GM21737 (cell line): ENCODE results near the gene SAC3D1.

ENCODE experiments used
- ATAC-seq: cut with Tn5 transposase; IDR thresholded peaks from one replicate; pipeline ENCODE4 v1.9.1; 2021; ENCODE audit warnings: mild to moderate bottlenecking, moderate library complexity; ENCODE audit not compliant: unreplicated experiment

The SAC3D1 gene

DNA sequence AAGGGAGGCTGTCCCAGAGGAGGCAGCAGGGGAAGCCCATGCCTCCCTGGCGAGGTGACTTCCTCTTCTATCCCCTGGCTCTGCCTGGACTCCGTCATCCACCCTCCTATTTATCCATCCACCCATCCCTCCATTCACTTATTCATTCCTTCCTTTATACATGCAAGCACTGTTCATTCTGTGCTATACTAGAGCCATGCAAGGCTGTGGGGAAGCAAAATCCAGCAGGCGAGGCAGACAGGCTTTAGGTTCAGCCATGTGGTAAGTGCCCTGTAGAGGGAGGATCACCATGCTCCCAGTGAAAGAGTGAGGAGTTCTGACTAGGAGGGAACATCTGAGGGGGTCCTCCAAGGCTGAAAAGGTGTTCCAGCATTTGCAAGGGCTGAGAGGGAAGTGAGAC is 18.5 kb downstream of the SAC3D1 start:
- no peak for ATAC-seq

DNA sequence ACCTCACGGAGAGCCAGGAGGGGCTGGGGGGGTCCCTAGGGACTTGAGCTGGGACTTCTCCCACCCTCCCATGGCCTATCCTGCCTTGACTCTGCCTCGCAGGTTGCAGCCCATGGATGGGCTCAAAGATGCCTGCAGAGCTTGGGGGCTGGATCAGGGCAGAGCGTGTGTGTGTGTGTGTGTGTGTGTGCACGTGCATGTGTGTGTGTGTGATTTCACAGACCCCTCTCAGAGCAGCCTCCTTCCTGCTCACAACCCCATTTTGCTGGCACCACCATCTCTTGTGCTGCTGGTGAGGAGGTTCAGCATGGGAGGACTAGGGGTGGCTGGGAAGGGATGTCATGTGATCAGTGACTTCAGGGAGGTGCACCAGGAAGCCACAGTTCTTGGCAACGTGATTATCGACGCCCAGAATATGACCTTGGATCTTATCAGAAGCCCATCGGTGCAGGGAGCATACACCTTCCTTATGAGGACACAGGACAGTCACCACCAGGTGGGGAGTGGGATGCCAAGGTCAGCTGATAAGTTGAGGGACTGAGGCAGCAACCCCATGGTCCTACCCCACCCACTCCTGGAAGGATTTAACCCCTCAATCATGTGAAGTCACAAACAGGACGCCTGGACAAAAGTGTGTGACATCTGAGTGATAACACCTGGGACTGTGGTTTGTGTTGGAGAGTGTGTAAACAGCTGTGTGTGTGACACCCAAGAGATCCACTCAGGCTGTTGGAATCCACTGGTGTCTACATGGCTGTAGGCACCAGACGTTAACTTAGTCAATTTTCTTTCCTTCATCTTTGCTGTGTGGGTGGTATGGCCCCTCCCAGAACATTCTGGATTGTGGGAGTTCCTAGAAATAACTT is 19.2 kb downstream of the SAC3D1 start:
- ATAC-seq, result no peak

DNA sequence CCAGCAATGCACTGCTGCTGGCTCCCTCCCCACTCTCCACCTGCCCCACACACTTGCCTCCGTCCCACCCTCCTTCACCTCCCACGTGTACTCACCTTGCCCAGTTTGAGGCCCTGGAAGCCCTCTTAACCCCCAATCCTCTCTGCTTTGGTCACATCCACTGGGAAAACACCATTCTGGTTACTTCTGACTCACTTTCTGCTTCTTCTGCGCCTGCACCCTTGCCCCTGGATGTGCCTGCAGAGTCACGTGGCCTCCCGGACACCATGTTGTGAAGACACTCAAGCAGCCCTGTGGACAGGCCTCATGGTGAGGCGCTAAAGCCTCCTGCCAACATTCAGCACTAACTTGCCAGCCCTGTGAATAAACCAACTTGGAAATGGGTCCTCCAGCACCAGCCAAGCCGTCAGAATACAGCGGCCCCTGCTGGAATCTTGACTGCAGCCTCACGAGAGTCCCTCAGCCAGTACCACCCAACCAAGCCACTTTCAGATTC is 20.0 kb downstream of the SAC3D1 start:
- ATAC-seq, result no peak

DNA sequence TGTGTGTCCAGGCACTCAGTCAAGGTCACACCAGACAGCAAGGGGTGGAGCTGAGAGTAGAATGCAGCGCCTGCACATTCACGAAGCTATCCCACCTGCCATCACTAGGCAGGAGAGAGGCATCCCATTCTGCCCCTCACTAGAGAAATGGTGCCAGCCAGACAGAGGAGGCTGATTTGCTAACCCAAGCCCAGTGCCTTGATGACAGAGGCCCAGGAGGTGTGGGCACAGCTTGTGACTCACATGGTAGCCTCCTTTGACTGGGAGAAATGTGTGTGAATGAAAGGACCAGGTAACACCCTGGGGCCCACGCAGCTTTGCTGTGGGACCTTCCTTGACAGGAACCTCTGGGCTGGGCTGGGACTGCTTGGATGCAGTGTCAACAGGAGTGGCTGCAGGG is 22.5 kb downstream of the SAC3D1 start:
- ATAC-seq, result no peak

DNA sequence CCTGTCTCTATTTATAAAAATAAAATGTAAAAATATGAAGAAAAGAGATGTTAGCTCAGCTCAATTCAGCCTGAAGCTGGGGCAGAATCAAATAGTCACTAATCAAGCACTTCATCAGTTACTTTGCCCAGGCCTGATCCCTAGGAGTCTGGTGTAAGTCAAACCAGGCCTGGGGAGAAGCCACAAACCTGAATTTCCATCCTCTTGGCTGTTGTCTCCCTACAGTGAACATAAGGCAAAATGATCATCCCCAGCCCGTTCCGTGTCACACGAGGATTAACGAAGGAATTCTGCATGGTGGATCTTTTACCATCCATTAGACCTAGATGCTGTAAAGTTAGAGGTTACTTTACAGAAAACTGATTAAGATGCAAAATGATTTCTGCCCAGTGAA is 23.8 kb downstream of the SAC3D1 start:
- ATAC-seq, result no peak

DNA sequence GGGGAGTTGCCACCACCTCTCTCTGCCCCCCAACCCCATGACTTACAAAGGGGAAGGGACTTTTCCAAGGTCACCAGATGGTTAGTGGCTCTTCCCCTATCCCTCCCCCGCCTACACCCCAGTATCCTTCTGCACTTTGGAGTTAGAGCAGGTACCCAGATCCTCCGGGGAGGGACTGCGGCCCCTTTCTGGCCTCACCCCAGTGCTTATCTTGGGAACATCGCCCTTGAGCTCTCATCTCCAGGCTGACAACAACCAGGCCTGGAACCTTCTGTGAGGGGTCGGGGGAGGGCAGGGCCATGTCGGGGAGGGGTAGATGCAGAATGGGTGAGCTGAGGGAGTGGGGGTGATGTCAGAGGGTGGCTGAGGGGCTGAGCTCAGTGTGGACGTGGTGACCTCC is 24.8 kb downstream of the SAC3D1 start:
- no peak for ATAC-seq

DNA sequence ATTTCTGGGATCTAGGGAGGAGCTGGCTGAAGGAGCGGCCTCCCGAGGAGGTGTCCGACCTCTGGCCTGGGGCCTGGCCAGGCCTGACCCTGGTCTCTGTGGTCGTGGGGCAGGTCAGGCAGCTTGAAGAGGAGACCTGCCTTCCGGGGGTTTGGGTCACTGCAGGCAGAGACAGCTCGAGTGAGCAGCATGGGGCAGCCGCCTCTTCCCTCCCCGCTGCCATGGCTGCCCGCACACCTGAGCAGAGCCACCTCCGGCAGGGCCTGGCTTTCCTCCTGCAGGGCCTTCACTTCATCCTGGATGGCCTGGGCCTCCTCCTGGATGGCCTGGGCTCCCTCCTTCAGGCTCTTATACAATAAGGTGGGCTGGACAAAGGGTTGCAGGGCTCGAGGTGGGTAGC is 25.3 kb downstream of the SAC3D1 start:
- no peak for ATAC-seq

DNA sequence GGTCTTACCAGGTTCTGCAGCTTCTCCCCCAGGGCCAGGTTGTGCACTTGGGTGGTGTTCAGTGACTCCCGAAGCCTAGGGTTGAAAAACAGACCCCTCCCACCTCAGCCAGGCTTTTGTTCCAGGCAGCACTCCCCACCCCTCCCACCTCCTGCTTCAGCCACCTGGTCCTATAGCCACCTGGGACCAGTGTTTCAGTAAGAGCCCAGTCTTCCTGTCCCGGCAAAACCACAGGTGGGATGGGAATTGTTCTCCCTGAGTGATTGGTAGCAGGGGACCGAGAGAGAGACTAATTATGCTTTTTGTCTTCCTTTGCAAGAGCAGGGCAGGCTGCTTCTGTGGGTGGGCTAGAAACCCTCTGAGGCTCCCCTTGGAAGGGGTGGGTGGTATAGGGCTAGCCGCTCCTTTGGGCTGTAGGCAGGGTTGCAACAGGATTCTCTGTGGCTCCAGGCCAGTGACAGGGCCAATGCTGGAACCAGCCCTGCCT is 25.8 kb downstream of the SAC3D1 start:
- no peak for ATAC-seq

DNA sequence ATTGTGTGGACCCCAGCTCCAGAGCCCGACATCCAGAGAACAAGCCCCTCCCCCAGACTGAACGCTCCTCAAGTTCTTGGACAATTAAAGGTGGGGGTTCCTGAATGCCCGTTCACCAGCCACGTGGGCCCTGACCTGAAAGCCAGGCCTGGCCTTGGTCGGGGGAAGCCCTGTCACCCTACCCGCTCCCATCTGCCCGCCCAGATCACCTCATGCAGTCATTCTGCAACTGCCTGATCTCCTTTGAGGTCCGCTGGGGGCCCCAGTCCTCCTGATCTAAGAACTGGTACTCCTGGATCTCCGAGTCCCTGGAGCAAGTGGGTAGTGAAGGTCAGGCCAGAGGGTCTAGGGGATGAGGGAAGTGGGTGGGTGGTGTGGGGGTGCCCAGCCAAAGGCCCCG is 26.4 kb downstream of the SAC3D1 start:
- ATAC-seq, result no peak

DNA sequence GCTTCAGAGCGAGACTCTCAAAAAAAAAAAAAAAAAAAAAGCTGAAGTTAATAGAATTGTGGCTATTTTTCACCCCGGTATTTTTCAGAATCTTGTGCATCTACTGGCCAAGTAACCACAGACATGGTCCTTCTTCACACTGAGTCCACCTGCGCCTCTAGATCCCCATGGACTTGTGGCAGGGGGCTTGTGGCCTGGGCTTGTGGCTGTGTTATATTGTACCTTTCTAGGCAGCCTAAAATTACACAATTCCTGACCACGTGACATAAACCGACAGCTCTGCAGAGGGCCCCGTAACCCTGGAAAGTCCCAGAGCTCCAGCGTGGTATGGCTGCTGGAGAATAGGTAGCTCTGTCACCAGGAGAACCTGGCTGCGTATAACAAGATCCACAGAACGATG is 28.2 kb downstream of the SAC3D1 start:
- ATAC-seq, result no peak

DNA sequence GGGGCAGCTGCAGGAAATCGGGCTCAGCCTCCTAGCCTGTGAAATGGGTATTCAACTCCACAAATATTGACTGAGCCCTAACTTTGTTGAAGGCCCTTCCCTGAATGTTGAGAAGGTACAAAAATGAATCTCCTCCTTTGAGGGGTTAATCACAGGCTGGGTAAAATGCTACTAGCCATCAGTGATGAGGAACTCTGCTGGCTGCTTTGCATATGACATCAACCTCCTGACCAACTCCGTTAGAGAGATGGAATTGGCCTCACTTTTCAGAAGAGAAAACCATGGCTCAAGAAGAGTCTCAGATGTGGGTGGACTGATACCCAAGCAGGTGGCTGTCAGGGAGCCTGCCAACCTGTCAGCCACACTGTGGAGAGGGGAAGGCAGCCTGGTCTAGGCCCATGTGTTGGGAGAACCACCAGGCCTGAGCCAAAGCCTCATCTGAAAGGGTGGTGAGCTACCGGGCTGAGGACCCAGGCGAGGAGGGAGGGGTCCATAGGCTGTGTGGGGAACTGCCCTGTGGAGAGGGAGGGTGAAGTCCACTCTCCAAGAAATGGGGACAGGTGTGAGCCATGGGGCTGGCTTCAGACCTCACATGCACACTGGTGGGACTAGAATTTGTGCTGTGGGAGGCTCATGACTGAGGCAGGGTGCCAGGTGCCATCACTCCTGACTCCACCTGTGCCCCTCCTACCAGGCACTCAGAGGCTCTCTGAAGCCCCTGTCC is 31.1 kb downstream of the SAC3D1 start:
- ATAC-seq, result no peak

DNA sequence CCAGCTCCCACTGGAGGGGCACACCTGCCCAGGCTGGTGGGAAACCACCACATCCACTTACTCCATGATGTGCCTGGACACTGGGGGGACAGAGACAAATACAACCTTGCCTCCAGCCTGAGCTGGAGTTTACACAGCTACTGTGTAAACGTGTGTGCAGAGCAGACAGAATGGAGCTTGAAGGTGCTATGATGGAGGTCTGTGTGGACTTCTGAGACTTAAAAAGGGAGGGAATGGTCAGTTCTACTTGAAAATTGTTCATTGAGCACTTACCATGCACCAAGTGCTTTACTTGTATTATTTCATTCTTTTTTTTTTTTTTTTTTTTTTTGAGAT is 31.6 kb downstream of the SAC3D1 start:
- ATAC-seq, result no peak

DNA sequence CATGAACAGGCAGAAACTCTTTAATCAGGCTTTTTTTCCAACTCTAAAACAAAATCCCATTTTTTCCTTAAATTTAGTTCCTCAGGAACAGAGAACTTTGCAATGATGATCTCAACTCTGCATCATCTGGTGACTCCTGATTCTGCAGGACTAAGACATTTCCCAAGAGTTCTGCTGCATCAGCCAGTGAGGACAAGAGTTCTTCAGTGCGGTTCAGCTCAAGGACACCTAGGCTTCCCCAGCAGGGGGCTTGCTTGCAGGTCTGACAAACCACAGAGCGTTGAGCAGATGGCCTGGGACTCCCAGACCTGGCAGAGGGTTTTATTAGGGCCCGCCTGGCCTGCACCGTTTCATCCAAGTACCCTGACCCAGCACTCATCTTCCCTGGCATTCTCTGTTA is 36.4 kb downstream of the SAC3D1 start:
- no peak for ATAC-seq

DNA sequence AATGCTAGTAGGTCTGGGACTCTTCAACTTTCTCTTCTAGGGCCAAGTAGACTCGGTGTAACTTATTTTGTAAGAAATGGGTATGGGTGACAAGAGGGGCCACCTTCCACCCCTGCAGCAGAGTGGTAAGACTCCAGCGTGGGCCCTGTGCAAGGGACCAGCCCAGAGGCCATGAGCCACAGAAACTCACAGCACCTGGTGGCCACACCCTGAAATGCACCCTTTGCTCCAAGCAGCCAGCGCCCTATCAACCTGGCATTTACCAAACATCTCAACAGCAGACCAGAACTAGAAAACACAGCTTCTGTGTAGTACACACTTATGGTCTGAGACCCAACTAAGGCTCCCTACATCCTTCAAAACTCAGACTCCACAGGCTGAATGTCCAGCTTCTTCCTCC is 37.1 kb downstream of the SAC3D1 start:
- no peak for ATAC-seq

DNA sequence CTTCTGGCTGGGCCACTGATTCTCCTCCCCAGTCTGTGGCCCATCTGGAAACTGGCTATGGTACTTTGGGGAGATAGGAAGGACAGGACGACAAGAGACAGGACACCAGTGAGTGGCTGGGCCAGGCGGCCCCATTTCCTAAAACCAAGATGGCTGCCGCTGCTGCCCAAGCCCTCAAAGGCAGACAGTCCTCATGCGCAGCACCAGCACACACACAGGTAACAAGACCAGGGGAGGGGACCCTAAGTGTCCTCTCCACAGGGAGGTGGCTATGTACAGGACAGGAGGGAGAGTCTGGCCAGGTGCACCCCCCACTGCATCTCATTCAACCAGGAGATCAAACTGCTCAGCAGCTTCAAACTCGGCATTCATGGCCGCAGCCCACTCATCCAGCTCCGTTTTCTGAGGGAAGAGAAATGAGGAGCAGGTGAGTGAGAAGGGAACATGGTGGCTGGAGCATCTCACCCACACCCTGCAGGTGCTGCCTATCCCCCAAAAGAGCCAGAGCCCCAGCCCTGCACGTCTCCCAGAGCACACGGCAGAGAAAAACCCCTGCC is 37.9 kb downstream of the SAC3D1 start:
- ATAC-seq, result no peak

DNA sequence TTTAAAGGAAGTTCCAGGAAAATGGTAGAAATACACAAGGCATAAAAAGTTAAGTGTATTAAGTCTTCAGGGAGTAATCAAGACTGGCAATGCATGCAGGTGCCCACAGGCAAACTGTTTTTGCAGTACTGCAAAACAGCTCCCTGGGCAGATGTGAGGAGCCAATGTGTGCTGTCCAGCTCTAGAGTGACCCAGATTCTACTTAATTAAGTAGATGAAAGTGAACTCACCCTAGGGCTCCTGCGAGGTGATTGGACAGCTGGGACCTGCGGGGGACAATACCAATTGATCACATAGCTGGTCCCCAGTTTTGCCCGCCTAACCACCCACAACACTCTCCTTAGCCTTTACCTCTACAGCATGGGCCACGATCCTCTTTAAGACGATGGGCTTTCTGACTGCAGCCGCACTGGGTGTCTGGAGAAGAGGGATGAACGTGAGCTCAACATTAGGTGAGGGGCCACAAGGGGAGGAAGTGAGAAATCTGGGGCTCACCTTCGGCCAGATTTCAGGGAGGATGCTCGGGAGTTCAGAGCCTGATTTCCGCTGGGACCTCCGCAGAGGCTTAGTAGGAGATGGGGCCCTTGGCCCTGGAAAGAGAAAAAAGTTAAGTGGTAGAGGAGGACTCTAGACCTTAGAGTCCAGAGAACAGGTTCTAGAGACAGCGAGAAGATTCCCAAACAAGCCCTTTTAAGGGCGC is 42.3 kb downstream of the SAC3D1 start:
- peak; percentile 4 for ATAC-seq

DNA sequence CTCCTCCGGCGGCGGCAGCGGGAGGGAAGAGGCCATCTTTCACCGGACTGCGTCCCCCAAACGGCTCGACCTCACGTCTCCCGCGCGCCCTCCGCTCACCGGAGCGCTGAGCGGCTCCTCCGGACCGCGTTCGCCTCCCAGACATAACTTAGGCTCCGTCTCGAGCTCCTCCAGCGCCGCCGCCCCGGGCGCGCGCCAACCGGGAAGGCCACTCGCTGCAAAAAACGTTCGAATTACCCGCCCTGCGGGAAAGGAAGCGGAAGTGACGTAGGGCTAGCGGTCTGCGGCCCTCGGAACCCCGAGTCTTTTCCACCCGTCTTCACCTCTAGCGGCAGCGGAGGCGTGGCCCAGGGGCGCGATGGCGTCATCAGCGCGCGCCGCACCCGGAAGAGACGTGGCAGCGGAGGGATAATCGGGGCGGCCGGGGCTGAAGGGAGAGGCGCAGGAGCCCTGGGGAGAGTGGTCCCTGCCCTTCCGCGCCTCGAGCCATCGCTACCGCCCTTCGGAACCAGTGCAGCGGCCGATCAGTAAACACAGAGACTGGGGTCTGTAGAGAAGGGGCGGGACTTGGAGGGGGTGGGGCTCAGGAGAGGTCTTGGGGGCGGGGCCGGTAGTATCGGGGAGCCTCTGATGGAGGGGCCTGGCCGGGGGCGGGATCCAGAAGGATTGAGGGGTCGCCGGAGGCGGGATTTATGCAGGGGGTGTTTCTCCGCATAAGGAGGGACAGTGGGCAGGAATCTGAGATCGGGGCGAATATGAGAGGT is 43.0 kb downstream of the SAC3D1 start, which contains the start of the genes CDCA5 and ZFPL1:
TSS of gene CDCA5 (minus strand) at position 207 of the 764 bp plus-strand sequence. CDS start at position 145, 62 bp downstream.
TSS of gene ZFPL1 (plus strand) at position 389 of the 764 bp plus-strand sequence. CDS start 477 bp downstream, outside the sequence.
- ATAC-seq, result peak; percentile 60

DNA sequence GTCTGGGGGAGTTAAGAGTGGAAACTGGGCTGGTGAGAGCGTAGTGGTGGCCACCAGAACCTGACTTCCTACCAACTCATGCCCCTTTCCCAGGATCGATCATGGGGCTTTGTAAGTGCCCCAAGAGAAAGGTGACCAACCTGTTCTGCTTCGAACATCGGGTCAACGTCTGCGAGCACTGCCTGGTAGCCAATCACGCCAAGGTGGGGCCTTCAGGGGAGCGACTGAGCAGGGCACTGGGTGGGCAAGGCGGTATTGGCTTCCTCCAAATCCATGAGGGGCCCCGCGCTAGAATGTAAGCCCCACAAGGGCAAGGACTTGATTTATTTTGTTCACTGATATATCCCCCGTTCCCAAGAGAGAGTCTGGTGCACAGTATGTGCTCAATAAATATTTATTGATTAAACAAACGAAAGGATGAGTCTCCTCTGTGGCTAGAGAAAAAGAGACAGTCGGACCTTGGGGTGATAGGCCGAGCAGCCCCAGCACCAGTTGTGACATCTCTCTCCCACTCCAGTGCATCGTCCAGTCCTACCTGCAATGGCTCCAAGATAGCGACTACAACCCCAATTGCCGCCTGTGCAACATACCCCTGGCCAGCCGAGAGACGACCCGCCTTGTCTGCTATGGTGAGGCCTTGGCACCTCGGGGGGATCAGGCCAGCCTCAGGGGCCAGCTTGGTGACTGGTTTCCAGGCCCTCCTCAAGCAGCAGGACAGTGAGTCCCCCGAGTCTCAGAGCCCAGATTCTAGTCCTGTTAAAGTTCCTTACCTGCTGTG is 43.8 kb downstream of the SAC3D1 start:
- ATAC-seq, result peak; percentile 11

DNA sequence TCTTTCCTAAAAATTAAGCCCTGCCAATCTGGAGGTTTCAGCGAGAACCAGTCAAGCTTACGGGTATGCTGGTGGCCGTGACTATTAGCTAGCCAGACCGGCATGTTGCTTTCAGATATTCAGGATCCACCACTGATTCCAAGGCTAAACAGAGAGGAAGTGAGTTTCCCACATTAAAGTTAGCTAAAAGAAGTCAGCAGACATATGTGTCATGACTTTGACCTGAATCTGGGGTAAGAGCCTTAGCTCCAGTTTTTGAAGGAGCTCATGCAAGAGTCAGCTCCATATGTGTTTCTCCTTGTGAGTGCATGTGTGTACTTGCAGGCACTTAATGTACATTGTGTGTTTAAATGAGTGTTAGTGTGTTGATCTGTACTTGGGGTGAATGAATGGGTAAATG is 44.4 kb downstream of the SAC3D1 start:
- no peak for ATAC-seq
